Karpas-422 (cell line): ENCODE measurements around the gene ITFG1. TPM values are rescaled to one million over a fixed set of nuclear protein-coding genes. Genes with fewer than 3 reads are reported as not detected.
"Not testable (repeated sequence)": the region's sequence is repeated elsewhere in the genome, so short reads cannot be mapped to it uniquely, and the experiment has no call there.

Experiments
- DNase-seq: peaks from one replicate; pipeline ENCODE4 v3.0.0-alpha.2; 2015
- H2AFZ ChIP-seq: fragments of 200-600 bp; sonication (generic); 2 replicates; pipeline ENCODE4 v1.6.1; 2014; ENCODE audit warnings: antibody characterized with exemption, low read length, mixed read lengths
- H3K27ac ChIP-seq: fragments of 200-600 bp; sonication (generic); 2 replicates; pipeline ENCODE4 v1.5.1; 2014; ENCODE audit warnings: mild to moderate bottlenecking, low read length, moderate library complexity
- H3K27me3 ChIP-seq: fragments of 200-600 bp; sonication (generic); 2 replicates; pipeline ENCODE4 v1.6.1; 2014; ENCODE audit warnings: low read length, mixed read lengths
- H3K36me3 ChIP-seq: fragments of 200-600 bp; sonication (generic); 2 replicates; pipeline ENCODE4 v1.6.1; 2014; ENCODE audit warnings: low read length, mixed read lengths; ENCODE audit not compliant: insufficient read depth
- H3K4me1 ChIP-seq: fragments of 200-600 bp; sonication (generic); 2 replicates; pipeline ENCODE4 v1.6.1; 2014; ENCODE audit warnings: mild to moderate bottlenecking, low read length, mixed read lengths
- H3K4me2 ChIP-seq: fragments of 200-600 bp; sonication (generic); 2 replicates; pipeline ENCODE4 v1.6.1; 2014; ENCODE audit warnings: low read length, low read depth, mild to moderate bottlenecking; ENCODE audit not compliant: poor library complexity, severe bottlenecking
- H3K4me3 ChIP-seq: fragments of 200-600 bp; sonication (generic); 2 replicates; pipeline ENCODE4 v1.5.1; 2014; ENCODE audit warnings: mild to moderate bottlenecking, antibody characterized with exemption, low read length, mixed read lengths
- H3K79me2 ChIP-seq: fragments of 200-600 bp; sonication (generic); 2 replicates; pipeline ENCODE4 v1.6.1; 2014; ENCODE audit warnings: mild to moderate bottlenecking, low read length, mixed read lengths
- H3K9ac ChIP-seq: fragments of 200-600 bp; sonication (generic); 2 replicates; pipeline ENCODE4 v1.6.0; 2014; ENCODE audit warnings: low read length
- H3K9me2 ChIP-seq: fragments of 200-600 bp; sonication (generic), shearing (Covaris generic); replicated peaks from 2 replicates; pipeline ENCODE4 v1.6.0; 2014; ENCODE audit warnings: mild to moderate bottlenecking, low read length, moderate library complexity; ENCODE audit not compliant: insufficient read depth
- H3K9me3 ChIP-seq: fragments of 300-700, 200-600 bp; sonication (generic); 2 replicates; pipeline ENCODE4 v1.6.1; 2014; ENCODE audit warnings: low read length, mixed read lengths
- H4K20me1 ChIP-seq: fragments of 200-600 bp; sonication (generic); 2 replicates; pipeline ENCODE4 v1.6.1; 2014; ENCODE audit warnings: mild to moderate bottlenecking, antibody characterized with exemption, low read length, low read depth; ENCODE audit not compliant: insufficient read depth
- total RNA-seq: library from RNA; depleted of rRNA; stranded (reverse); fragments of >200 nt; shearing (Covaris generic); gene quantifications from 2 replicates; pipeline ENCODE4 v1.2.3, GENCODE V29; 2014; ENCODE audit warnings: low replicate concordance

Gene ITFG1
- total RNA-seq, 1 experiment from 2014 or later = 161 TPM

- no peak for DNase-seq
- no peak overlapping the region for H3K9ac ChIP-seq
- no peaks in the 10 kb centered on the region for H4K20me1 ChIP-seq
- H3K4me3 ChIP-seq = no peak overlapping the region
- H3K4me1 ChIP-seq = peaks cover 19% of the 10 kb centered on the region
- peaks cover 18% of the 10 kb centered on the region; the same call in 1 of the 2 replicates for H3K36me3 ChIP-seq
- no peaks in the 10 kb centered on the region for H3K27me3 ChIP-seq
- no peak overlapping the region for H3K4me2 ChIP-seq
- H3K79me2 ChIP-seq = no peaks in the 10 kb centered on the region; the same call in 1 of the 2 replicates
- no peaks in the 10 kb centered on the region for H3K9me3 ChIP-seq
- no peak overlapping the region for H2AFZ ChIP-seq
- H3K27ac ChIP-seq = peak overlapping the region; percentile 1; the same call in 1 of the 2 replicates
- no peaks in the 10 kb centered on the region for H3K9me2 ChIP-seq
These were observed 89.4 kb downstream of the ITFG1 start for GRCh38 chr16:47371271-47372014.

GRCh38 chr16:47370536-47370935 lies 90.3 kb downstream of the ITFG1 start:
- H3K36me3 ChIP-seq = peaks cover 22% of the 10 kb centered on the region; the same call in 1 of the 2 replicates
- H3K27me3 ChIP-seq = no peaks in the 10 kb centered on the region
- no peaks in the 10 kb centered on the region for H3K9me2 ChIP-seq
- no peak overlapping the region for H3K4me2 ChIP-seq
- H3K27ac ChIP-seq = no peak overlapping the region
- H3K79me2 ChIP-seq = no peaks in the 10 kb centered on the region; the same call in 1 of the 2 replicates
- no peaks in the 10 kb centered on the region for H4K20me1 ChIP-seq
- H3K9ac ChIP-seq = no peak overlapping the region
- no peak overlapping the region for H2AFZ ChIP-seq
- no peak for DNase-seq
- H3K4me3 ChIP-seq = no peak overlapping the region
- no peaks in the 10 kb centered on the region for H3K9me3 ChIP-seq
- peaks cover 19% of the 10 kb centered on the region for H3K4me1 ChIP-seq

- no peak for DNase-seq
- Histone ChIP-seq H4K20me1 (no peaks in the 10 kb centered on the region), H3K36me3 (peaks cover 27% of the 10 kb centered on the region)
These were observed 94.6 kb downstream of the ITFG1 start for GRCh38 chr16:47366228-47366627.

GRCh38 chr16:47363761-47364160 lies 97.1 kb downstream of the ITFG1 start:
- Histone ChIP-seq H3K79me2 (peaks cover 7% of the 10 kb centered on the region), H3K9ac (no peak overlapping the region), H3K4me3 (no peak overlapping the region), H3K9me3 (no peaks in the 10 kb centered on the region), H3K27ac (no peak overlapping the region), H3K27me3 (no peaks in the 10 kb centered on the region), H3K36me3 (peaks cover 27% of the 10 kb centered on the region), H3K4me2 (no peak overlapping the region), H2AFZ (no peak overlapping the region), H3K9me2 (no peaks in the 10 kb centered on the region), H3K4me1 (no peaks in the 10 kb centered on the region), H4K20me1 (no peaks in the 10 kb centered on the region)
- DNase-seq = no peak

More at GRCh38 chr16:47366228-47366627, 94.6 kb downstream of the ITFG1 start:
- Histone ChIP-seq H3K4me3 (no peak overlapping the region), H3K9ac (no peak overlapping the region), H3K4me2 (no peak overlapping the region), H3K27me3 (no peaks in the 10 kb centered on the region), H3K27ac (no peak overlapping the region), H3K79me2 (peaks cover 4% of the 10 kb centered on the region; the same call in 1 of the 2 replicates), H3K4me1 (peaks cover under 1% of the 10 kb centered on the region), H2AFZ (no peak overlapping the region), H3K9me3 (no peaks in the 10 kb centered on the region), H3K9me2 (no peaks in the 10 kb centered on the region)

GRCh38 chr16:47359478-47359877 lies 101.4 kb downstream of the ITFG1 start:
- Histone ChIP-seq H4K20me1 (no peaks in the 10 kb centered on the region), H3K36me3 (peaks cover 21% of the 10 kb centered on the region), H3K4me2 (no peak overlapping the region), H3K9ac (no peak overlapping the region), H3K27ac (no peak overlapping the region), H3K79me2 (peaks cover 20% of the 10 kb centered on the region), H2AFZ (no peak overlapping the region), H3K4me1 (no peaks in the 10 kb centered on the region), H3K4me3 (no peak overlapping the region), H3K27me3 (no peaks in the 10 kb centered on the region), H3K9me3 (no peaks in the 10 kb centered on the region), H3K9me2 (no peaks in the 10 kb centered on the region)
- DNase-seq = no peak

GRCh38 chr16:47358816-47359215 lies 102.0 kb downstream of the ITFG1 start:
- Histone ChIP-seq H3K36me3 (peaks cover 15% of the 10 kb centered on the region), H4K20me1 (no peaks in the 10 kb centered on the region), H3K79me2 (peaks cover 21% of the 10 kb centered on the region), H3K9me3 (no peaks in the 10 kb centered on the region), H3K4me3 (no peak overlapping the region), H2AFZ (no peak overlapping the region), H3K9ac (no peak overlapping the region), H3K27ac (no peak overlapping the region), H3K9me2 (no peaks in the 10 kb centered on the region), H3K4me1 (no peaks in the 10 kb centered on the region), H3K27me3 (no peaks in the 10 kb centered on the region), H3K4me2 (no peak overlapping the region)
- no peak for DNase-seq

- H3K9ac ChIP-seq, H3K4me2 ChIP-seq, H3K9me3 ChIP-seq, H2AFZ ChIP-seq, H4K20me1 ChIP-seq, H3K9me2 ChIP-seq, H3K36me3 ChIP-seq, H3K27me3 ChIP-seq, H3K4me3 ChIP-seq, H3K27ac ChIP-seq, DNase-seq, H3K4me1 ChIP-seq: not testable (repeated sequence)
- peaks cover 23% of the 10 kb centered on the region for H3K79me2 ChIP-seq
These were observed 111.8 kb downstream of the ITFG1 start for GRCh38 chr16:47349029-47349428.

GRCh38 chr16:47347021-47347696 lies 113.7 kb downstream of the ITFG1 start:
- not testable (repeated sequence) for H3K4me3 ChIP-seq, H3K9me3 ChIP-seq, H3K27me3 ChIP-seq, H2AFZ ChIP-seq, DNase-seq, H3K27ac ChIP-seq, H3K9ac ChIP-seq, H3K4me1 ChIP-seq, H3K4me2 ChIP-seq, H3K9me2 ChIP-seq, H3K36me3 ChIP-seq, H4K20me1 ChIP-seq
- peaks cover 32% of the 10 kb centered on the region for H3K79me2 ChIP-seq
